ENCODE data around the gene MAEA. TPM values are rescaled to one million over a fixed set of nuclear protein-coding genes. Genes with fewer than 3 reads are reported as not detected.

MAEA gene
- total RNA-seq, 4 donors from 2014 or later, result 66.2 to 140 (median 83.2) TPM

- Histone ChIP-seq H3K4me1 (peaks cover 0 to 12% (median 0%) of the 10 kb centered on the region in 4 donors), H3K9me3 (no peaks in the 10 kb centered on the region), H3K4me3 (no peak overlapping the region), H3K36me3 (peaks cover 0 to 88% (median 14%) of the 10 kb centered on the region in 3 donors), H3K27ac (no peak overlapping the region), H3K27me3 (no peaks in the 10 kb centered on the region)
- WGBS, 2 donors, result 93% methylated on average over 25 to 31 of the region's 33 CpGs
- DNase-seq (ENCODE audit: low spot score in 2 of 2), result no peak
- TF ChIP-seq EP300 (IDR thresholded peaks at IDR 0.05) (no peak), POLR2A (IDR thresholded peaks at IDR 0.05) (no peak), CTCF (IDR thresholded peaks at IDR 0.05) (no peak)
Measured at GRCh38 chr4:1327526-1328266, 38.0 kb downstream of the MAEA start.

- WGBS, 2 donors, result 90 to 94% methylated on average over 30 to 43 of the region's 51 CpGs
- H3K36me3 ChIP-seq, result peaks cover 0 to 89% (median 11%) of the 10 kb centered on the region in 3 donors
Measured at GRCh38 chr4:1328267-1329155, 38.8 kb downstream of the MAEA start.

DNA sequence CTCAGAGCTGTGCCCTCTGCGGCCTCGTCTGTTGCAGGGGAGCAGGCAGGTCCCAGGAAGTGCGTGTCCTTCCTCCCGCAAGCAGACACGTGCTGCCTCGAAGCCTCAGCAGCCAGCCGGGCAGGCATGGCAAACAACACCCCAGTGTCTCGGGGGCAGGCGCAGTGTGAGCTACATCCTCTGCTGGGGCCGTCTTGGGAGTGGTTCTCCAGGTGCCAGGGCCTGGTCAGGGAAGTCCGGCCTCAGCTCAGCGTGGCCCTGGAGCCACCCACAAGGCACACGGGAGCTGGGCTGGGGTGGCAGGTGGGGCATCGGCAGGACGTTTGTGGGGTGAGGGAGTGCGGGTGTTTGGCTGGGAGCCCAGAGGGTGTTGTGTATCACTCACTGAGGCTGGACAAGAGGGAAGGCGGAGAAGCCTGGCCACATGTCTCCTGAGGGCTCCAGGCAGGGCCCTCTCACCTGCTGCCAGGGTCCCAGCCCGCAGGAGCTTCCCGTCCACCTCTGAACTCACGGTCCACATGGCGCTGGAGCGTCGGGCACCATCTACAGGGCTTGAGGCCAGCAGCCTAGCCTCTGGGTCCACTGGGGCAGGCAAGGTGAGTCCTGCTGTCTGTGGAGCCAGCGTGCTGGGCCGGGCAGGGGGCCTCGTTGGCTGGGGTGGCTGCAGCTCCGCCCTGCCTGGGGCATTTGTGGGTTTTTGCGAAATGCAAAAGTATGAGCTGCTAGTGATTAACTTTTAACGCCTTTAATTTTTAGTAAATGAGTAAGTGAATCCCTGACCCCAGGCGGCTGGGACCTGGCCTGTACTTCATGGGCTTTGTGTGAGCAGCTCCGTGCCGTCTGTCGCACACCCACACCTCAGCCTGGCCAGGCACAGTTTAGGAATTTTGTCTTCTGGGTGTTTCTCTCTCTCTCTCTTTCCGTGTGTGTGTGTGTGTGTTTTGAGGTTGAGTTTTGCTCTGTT lies 40.0 kb downstream of the MAEA start:
- Histone ChIP-seq H3K36me3 (peaks cover 0 to 92% (median 9%) of the 10 kb centered on the region in 3 donors), H3K4me3 (no peak overlapping the region), H3K4me1 (peaks cover 0 to 17% (median 0%) of the 10 kb centered on the region in 4 donors), H3K9me3 (no peaks in the 10 kb centered on the region), H3K27me3 (no peaks in the 10 kb centered on the region), H3K27ac (no peak overlapping the region)
- WGBS, 2 donors, result 82 to 86% methylated on average over 24 to 34 of the region's 34 CpGs
- no peak for TF ChIP-seq EP300 (IDR thresholded peaks at IDR 0.05)
- no peak for TF ChIP-seq POLR2A (IDR thresholded peaks at IDR 0.05)
- no peak for TF ChIP-seq CTCF (IDR thresholded peaks at IDR 0.05)
- DNase-seq (ENCODE audit: low spot score in 2 of 2), result no peak

More at GRCh38 chr4:1328267-1329155, 38.8 kb downstream of the MAEA start:
- Histone ChIP-seq H3K4me1 (peaks cover 0 to 17% (median 0%) of the 10 kb centered on the region in 4 donors), H3K27ac (no peak overlapping the region), H3K27me3 (no peaks in the 10 kb centered on the region), H3K9me3 (no peaks in the 10 kb centered on the region), H3K4me3 (no peak overlapping the region)
- DNase-seq (ENCODE audit: low spot score in 2 of 2), result no peak
- TF ChIP-seq EP300 (IDR thresholded peaks at IDR 0.05), result no peak
- TF ChIP-seq CTCF (IDR thresholded peaks at IDR 0.05), result no peak
- no peak for TF ChIP-seq POLR2A (IDR thresholded peaks at IDR 0.05)

DNA sequence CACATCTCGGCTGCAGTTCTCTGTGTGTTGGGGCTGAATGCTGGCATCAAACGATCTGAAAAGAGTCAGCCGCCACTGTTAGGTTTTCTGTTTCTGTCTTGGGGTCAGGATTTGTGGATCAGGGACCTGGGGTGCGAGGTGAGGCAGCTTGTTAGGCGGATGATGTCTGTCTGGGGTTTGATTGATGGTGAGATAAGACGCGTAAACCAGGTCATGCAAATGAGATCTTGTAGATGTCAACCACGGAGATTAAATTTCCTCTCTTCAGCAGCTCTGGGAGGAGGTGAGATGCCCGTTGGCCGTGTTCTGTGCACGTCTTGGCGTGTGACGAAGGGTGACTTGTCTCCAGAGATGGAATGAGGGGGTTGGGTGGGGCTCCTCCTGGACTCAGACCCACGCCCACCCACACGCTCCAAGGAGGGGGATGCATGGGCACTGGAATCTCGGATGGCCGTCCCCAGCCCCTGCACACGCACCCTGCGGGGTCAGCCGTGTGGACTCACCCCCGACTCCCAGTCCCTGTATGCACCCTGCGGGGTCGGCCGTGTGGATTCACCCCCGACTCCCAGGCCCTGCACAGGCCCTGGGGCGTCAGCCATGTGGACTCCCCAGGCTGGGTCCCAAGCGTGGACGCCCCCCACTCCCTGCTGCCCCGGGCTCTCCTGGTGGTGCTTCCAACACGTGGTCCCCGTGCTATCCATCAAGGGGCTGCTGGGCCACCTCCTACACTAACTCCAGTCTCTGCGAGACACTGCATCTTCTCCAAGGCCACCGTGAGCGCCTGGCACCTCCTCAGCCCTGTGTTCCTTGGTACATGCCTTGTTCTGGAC lies 41.3 kb downstream of the MAEA start:
- peaks cover 0 to 91% (median 9%) of the 10 kb centered on the region in 3 donors for H3K36me3 ChIP-seq
- WGBS, 2 donors, result 83 to 92% methylated on average over 24 to 33 of the region's 34 CpGs

More for the DNA sequence above, 41.3 kb downstream of the MAEA start:
- no peak overlapping the region for H3K4me3 ChIP-seq
- H3K27ac ChIP-seq, result no peak overlapping the region
- peaks cover 0 to 17% (median 0%) of the 10 kb centered on the region in 4 donors for H3K4me1 ChIP-seq
- no peaks in the 10 kb centered on the region for H3K27me3 ChIP-seq
- no peaks in the 10 kb centered on the region for H3K9me3 ChIP-seq
- TF ChIP-seq POLR2A (IDR thresholded peaks at IDR 0.05) (no peak), CTCF (IDR thresholded peaks at IDR 0.05) (no peak), EP300 (IDR thresholded peaks at IDR 0.05) (no peak)
- DNase-seq (ENCODE audit: low spot score in 2 of 2), result no peak

Data from tibial nerve (tissue), 4 donors.